Measurements from ENCODE around the gene WWOX.

The WWOX gene

GRCh38 chr16:78919852-78920251, 820.4 kb downstream of the WWOX start:
- Histone ChIP-seq H3K9me3 (ENCODE audit: low read depth, low read length) (no peaks in the 10 kb centered on the region), H3K36me3 (ENCODE audit: insufficient read depth, low read length) (no peaks in the 10 kb centered on the region), H3K27ac (no peak overlapping the region), H3K9ac (ENCODE audit: insufficient read length) (no peak overlapping the region), H3K4me3 (no peak overlapping the region)
- no peak for DNase-seq (ENCODE audit: low read depth, low spot score)
- no peak for TF ChIP-seq POLR2AphosphoS5 (IDR thresholded peaks at IDR 0.05; ENCODE audit: borderline replicate concordance, low read depth, low read length)
- no peak for TF ChIP-seq EZH2 (IDR thresholded peaks at IDR 0.05)
- no peak for TF ChIP-seq FOXP2 (optimal IDR thresholded peaks at IDR 0.05; ENCODE audit: control extremely low read depth, extremely low read length, insufficient read depth)

DNA sequence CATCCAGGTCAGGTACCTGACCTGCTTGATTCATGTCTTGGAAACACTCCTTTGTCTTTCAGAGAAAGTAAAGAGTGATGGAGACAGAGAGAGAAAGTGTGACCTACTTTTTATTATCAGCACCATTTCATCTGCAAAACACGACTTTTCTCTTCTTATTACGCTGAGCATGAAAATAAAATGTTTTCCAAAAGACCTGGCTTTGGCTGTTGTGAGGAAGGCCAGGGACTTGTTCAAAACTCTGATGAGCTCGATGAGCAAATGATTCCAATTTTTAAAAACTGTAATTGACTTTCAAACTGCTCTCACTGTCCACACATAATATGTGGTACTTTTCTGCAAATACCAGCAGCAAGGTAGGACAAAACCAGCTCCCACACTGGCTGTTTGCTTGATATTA, 821.2 kb downstream of the WWOX start:
- no peak for TF ChIP-seq EZH2 (IDR thresholded peaks at IDR 0.05)
- TF ChIP-seq POLR2AphosphoS5 (IDR thresholded peaks at IDR 0.05; ENCODE audit: borderline replicate concordance, low read depth, low read length): no peak
- no peak for TF ChIP-seq FOXP2 (optimal IDR thresholded peaks at IDR 0.05; ENCODE audit: control extremely low read depth, extremely low read length, insufficient read depth)
- no peak overlapping the region for H3K27ac ChIP-seq
- DNase-seq (ENCODE audit: low read depth, low spot score): no peak
- no peak overlapping the region for H3K4me3 ChIP-seq
- no peaks in the 10 kb centered on the region for H3K36me3 ChIP-seq (ENCODE audit: insufficient read depth, low read length)
- H3K9ac ChIP-seq (ENCODE audit: insufficient read length): no peak overlapping the region
- no peaks in the 10 kb centered on the region for H3K9me3 ChIP-seq (ENCODE audit: low read depth, low read length)

- DNase-seq (ENCODE audit: low read depth, low spot score): no peak
- TF ChIP-seq FOXP2 (optimal IDR thresholded peaks at IDR 0.05; ENCODE audit: control extremely low read depth, extremely low read length, insufficient read depth) (no peak), EZH2 (IDR thresholded peaks at IDR 0.05) (no peak), POLR2AphosphoS5 (IDR thresholded peaks at IDR 0.05; ENCODE audit: borderline replicate concordance, low read depth, low read length) (no peak)
- no peak overlapping the region for H3K9ac ChIP-seq (ENCODE audit: insufficient read length)
- no peak overlapping the region for H3K27ac ChIP-seq
- H3K4me3 ChIP-seq: no peak overlapping the region
- H3K9me3 ChIP-seq (ENCODE audit: low read depth, low read length): no peaks in the 10 kb centered on the region
- H3K36me3 ChIP-seq (ENCODE audit: insufficient read depth, low read length): no peaks in the 10 kb centered on the region
These were observed 825.8 kb downstream of the WWOX start for GRCh38 chr16:78925083-78925767.

DNA sequence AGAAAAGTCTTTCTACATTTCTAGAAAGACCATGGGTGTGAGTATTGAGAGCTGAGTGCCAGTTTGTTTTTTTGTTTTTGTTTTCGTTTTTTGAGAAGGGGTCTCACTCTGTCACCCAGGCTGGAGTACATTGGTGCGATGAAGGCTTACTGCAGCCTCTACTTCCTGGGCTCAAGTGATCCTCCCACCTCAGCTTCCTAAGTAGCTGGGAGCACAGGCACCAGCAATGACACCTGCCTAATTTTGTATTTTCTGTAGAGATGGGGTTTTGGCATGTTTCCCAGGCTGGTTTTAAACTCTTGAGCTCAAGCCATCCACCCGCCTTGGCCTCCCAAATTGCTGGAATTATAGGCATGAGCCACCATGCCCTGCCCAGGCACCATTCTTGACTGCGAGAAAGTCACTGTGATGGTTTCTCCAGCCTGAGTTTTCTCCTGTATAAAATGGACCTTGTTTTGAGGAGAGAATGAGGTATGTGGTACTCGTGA, 827.3 kb downstream of the WWOX start:
- Histone ChIP-seq H3K9ac (ENCODE audit: insufficient read length) (no peak overlapping the region), H3K9me3 (ENCODE audit: low read depth, low read length) (no peaks in the 10 kb centered on the region), H3K36me3 (ENCODE audit: insufficient read depth, low read length) (no peaks in the 10 kb centered on the region), H3K27ac (no peak overlapping the region), H3K4me3 (no peak overlapping the region)
- TF ChIP-seq FOXP2 (optimal IDR thresholded peaks at IDR 0.05; ENCODE audit: control extremely low read depth, extremely low read length, insufficient read depth) (no peak), EZH2 (IDR thresholded peaks at IDR 0.05) (no peak), POLR2AphosphoS5 (IDR thresholded peaks at IDR 0.05; ENCODE audit: borderline replicate concordance, low read depth, low read length) (no peak)
- DNase-seq (ENCODE audit: low read depth, low spot score): no peak

GRCh38 chr16:78927766-78928165, 828.3 kb downstream of the WWOX start:
- H3K9me3 ChIP-seq (ENCODE audit: low read depth, low read length): no peaks in the 10 kb centered on the region
- DNase-seq (ENCODE audit: low read depth, low spot score): no peak
- H3K36me3 ChIP-seq (ENCODE audit: insufficient read depth, low read length): no peaks in the 10 kb centered on the region
- peak overlapping the region; percentile 36; the same call in 1 of the 2 replicates for H3K27ac ChIP-seq
- no peak for TF ChIP-seq EZH2 (IDR thresholded peaks at IDR 0.05)
- TF ChIP-seq POLR2AphosphoS5 (IDR thresholded peaks at IDR 0.05; ENCODE audit: borderline replicate concordance, low read depth, low read length): no peak
- TF ChIP-seq FOXP2 (optimal IDR thresholded peaks at IDR 0.05; ENCODE audit: control extremely low read depth, extremely low read length, insufficient read depth): no peak
- H3K4me3 ChIP-seq: no peak overlapping the region
- H3K9ac ChIP-seq (ENCODE audit: insufficient read length): no peak overlapping the region

GRCh38 chr16:78929841-78930240, 830.4 kb downstream of the WWOX start:
- Histone ChIP-seq H3K9me3 (ENCODE audit: low read depth, low read length) (no peaks in the 10 kb centered on the region), H3K27ac (peak overlapping the region; percentile 91), H3K9ac (ENCODE audit: insufficient read length) (no peak overlapping the region), H3K4me3 (peak overlapping the region; percentile 36; the same call in 1 of the 2 replicates), H3K36me3 (ENCODE audit: insufficient read depth, low read length) (no peaks in the 10 kb centered on the region)
- TF ChIP-seq POLR2AphosphoS5 (IDR thresholded peaks at IDR 0.05; ENCODE audit: borderline replicate concordance, low read depth, low read length) (no peak), FOXP2 (optimal IDR thresholded peaks at IDR 0.05; ENCODE audit: control extremely low read depth, extremely low read length, insufficient read depth) (no peak), EZH2 (IDR thresholded peaks at IDR 0.05) (no peak)
- peak; percentile 34 for DNase-seq (ENCODE audit: low read depth, low spot score)

DNA sequence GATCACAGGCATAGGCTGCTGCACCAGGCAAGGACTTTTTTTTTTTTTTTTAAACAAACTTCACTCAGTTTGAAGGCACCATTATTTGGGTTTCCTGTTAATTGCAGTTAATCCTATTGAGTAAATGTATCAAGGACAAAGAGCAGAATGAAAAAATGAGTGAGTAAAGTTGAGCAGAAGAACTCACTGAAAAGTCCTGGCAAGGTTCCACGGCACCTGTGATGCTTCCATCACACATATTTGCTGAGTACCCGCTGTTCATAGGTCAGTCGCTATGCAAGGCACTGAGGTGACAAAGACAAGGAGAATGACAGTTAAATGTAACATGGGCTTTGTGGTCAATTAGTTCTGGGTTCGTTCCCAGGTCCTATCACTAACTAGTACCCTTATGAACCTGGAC, 831.1 kb downstream of the WWOX start:
- H3K27ac ChIP-seq: peak overlapping the region; percentile 60; the same call in 1 of the 2 replicates
- no peaks in the 10 kb centered on the region for H3K36me3 ChIP-seq (ENCODE audit: insufficient read depth, low read length)
- H3K9ac ChIP-seq (ENCODE audit: insufficient read length): no peak overlapping the region
- no peak overlapping the region for H3K4me3 ChIP-seq
- TF ChIP-seq FOXP2 (optimal IDR thresholded peaks at IDR 0.05; ENCODE audit: control extremely low read depth, extremely low read length, insufficient read depth) (no peak), POLR2AphosphoS5 (IDR thresholded peaks at IDR 0.05; ENCODE audit: borderline replicate concordance, low read depth, low read length) (no peak), EZH2 (IDR thresholded peaks at IDR 0.05) (no peak)
- no peak for DNase-seq (ENCODE audit: low read depth, low spot score)
- no peaks in the 10 kb centered on the region for H3K9me3 ChIP-seq (ENCODE audit: low read depth, low read length)

DNA sequence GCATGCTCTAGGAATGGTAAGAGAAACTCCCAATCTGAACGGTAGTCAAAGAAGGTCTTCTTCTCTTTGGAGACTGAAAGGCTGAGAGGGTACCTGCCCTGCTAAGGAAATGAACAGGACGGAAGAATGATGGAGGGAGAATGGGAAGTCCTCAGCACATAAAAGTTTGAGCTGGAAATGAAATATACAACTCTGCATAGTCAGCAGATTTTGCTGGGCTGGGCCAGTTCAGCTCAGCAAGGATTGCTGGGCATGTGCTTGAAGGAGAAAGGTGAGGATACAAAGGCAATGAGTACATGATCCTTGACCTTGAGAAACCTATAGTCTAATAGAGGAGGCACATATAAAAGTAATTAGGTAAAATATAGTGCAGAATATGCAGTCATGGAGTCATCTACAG, 831.8 kb downstream of the WWOX start:
- no peak for TF ChIP-seq EZH2 (IDR thresholded peaks at IDR 0.05)
- TF ChIP-seq FOXP2 (optimal IDR thresholded peaks at IDR 0.05; ENCODE audit: control extremely low read depth, extremely low read length, insufficient read depth): no peak
- no peak for TF ChIP-seq POLR2AphosphoS5 (IDR thresholded peaks at IDR 0.05; ENCODE audit: borderline replicate concordance, low read depth, low read length)
- Histone ChIP-seq H3K9ac (ENCODE audit: insufficient read length) (no peak overlapping the region), H3K4me3 (no peak overlapping the region), H3K36me3 (ENCODE audit: insufficient read depth, low read length) (no peaks in the 10 kb centered on the region), H3K9me3 (ENCODE audit: low read depth, low read length) (no peaks in the 10 kb centered on the region), H3K27ac (peak overlapping the region; percentile 60)
- no peak for DNase-seq (ENCODE audit: low read depth, low spot score)

Data from SK-N-MC (cell line).